GM13976 (cell line): Measurements from ENCODE around the gene RPS5.
"Not testable (repeated sequence)": the region's sequence is repeated elsewhere in the genome, so short reads cannot be mapped to it uniquely, and the experiment has no call there.

Experiments
- DNase-seq: peaks from one replicate; pipeline ENCODE4 v3.0.0; 2012; ENCODE audit warnings: low spot score
- CTCF ChIP-seq: IDR thresholded peaks from 2 replicates; pipeline ENCODE4 v1.5.1; 2012; ENCODE audit warnings: borderline replicate concordance, mild to moderate bottlenecking; ENCODE audit not compliant: insufficient read depth; ENCODE audit errors: extremely low read depth, missing control alignments, control extremely low read depth
- in situ Hi-C: fragments of 300-500 bp; cut with MboI; formaldehyde crosslinking; loops from one replicate; pipeline ENCODE4 v1.12.0; 2022; ENCODE audit warnings: low sequenced_read_pairs, mixed read lengths, inconsistent platforms; ENCODE audit not compliant: unreplicated experiment

The RPS5 gene

GRCh38 chr19:58386576-58387337 is at the start of gene RPS5:
RPS5 (plus strand) TSS chr19:58387269; CDS start chr19:58388138, 869 bp downstream.
- in situ Hi-C loops, result no loop called here
- TF ChIP-seq CTCF, result no peak
- peak; percentile 100 for DNase-seq

GRCh38 chr19:58338336-58338735 is 48.7 kb upstream of the RPS5 start:
- no peak for TF ChIP-seq CTCF
- DNase-seq, result no peak
- in situ Hi-C loops, result no loop called here

- DNase-seq, result no peak
- in situ Hi-C loops, result no loop called here
- no peak for TF ChIP-seq CTCF
Measured at GRCh38 chr19:58338825-58339558, 48.1 kb upstream of the RPS5 start.

- TF ChIP-seq CTCF, result no peak
- DNase-seq, result no peak
- in situ Hi-C loops, result no loop called here
Measured at GRCh38 chr19:58345558-58345957, 41.5 kb upstream of the RPS5 start.

- DNase-seq, result peak; percentile 96
- TF ChIP-seq CTCF, result no peak
- in situ Hi-C loops, result no loop called here
Measured at GRCh38 chr19:58346961-58347929, 39.8 kb upstream of the RPS5 start.

- in situ Hi-C loops, DNase-seq: not testable (repeated sequence)
Measured at GRCh38 chr19:58348080-58348479, 39.0 kb upstream of the RPS5 start.

GRCh38 chr19:58349590-58349989 is 37.5 kb upstream of the RPS5 start:
- DNase-seq, result no peak
- in situ Hi-C loops, result no loop called here
- no peak for TF ChIP-seq CTCF
